Mesodermal cell (in vitro differentiated cells): ENCODE measurements around the gene SIK3.

Experiments used
- H3K27ac ChIP-seq: 2 replicates; pipeline ENCODE4 v1.7.0; 2013; ENCODE audit warnings: mild to moderate bottlenecking, low read depth, low read length, moderate library complexity; ENCODE audit not compliant: severe bottlenecking
- H3K36me3 ChIP-seq: 2 replicates; pipeline ENCODE4 v1.7.1; 2013; ENCODE audit warnings: mild to moderate bottlenecking, low read length, moderate library complexity; ENCODE audit not compliant: control insufficient read depth, insufficient read depth
- H3K4me1 ChIP-seq: one replicate; pipeline ENCODE4 v1.7.1; 2013; ENCODE audit warnings: mild to moderate bottlenecking, low read length; ENCODE audit not compliant: insufficient read depth, control insufficient read depth, poor library complexity, severe bottlenecking
- H3K4me3 ChIP-seq: 2 replicates; pipeline ENCODE4 v1.7.0; 2013; ENCODE audit warnings: low read length, control low read depth, mild to moderate bottlenecking; ENCODE audit not compliant: insufficient read depth, poor library complexity, severe bottlenecking; ENCODE audit errors: extremely low read depth
- H3K9me3 ChIP-seq: 2 replicates; pipeline ENCODE4 v1.7.1; 2013; ENCODE audit warnings: mild to moderate bottlenecking, low read length, moderate library complexity; ENCODE audit not compliant: control insufficient read depth
- whole genome bisulfite sequencing, 2 experiments: methylation state at CpG; one replicate each; pipeline ENCODE4 v1.1.5; 2013; ENCODE audit warnings: missing lambda C conversion rate in 2 of 2; ENCODE audit not compliant: insufficient coverage in 2 of 2; 5-methylcytosine and 5-hydroxymethylcytosine counted together

Gene SIK3

DNA sequence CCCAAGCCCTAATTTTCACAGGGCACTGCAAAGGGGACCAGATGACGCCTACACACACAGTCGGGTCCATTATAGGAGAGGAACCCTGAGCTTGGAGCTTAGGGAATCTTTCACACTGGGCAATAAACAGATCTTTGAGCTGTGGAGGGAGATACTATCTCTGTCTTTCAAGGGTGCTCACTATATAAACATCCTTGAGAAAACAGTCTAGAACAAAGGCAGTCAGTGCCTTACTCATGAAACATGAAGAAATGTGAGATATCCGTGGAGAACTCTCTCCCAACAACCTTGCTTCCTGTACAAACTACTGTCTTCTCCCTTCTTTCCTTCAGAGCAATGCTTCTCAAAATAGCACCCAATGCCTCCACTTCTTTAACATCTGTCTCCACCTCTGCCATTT is 151.8 kb downstream of the SIK3 start:
- no peak overlapping the region for H3K4me3 ChIP-seq
- peaks cover 33% of the 10 kb centered on the region for H3K36me3 ChIP-seq
- WGBS, 2 experiments = 76 to 88% methylated on average over 1 of the region's 3 CpGs
- peak overlapping the region; percentile 62 for H3K27ac ChIP-seq
- H3K9me3 ChIP-seq = no peaks in the 10 kb centered on the region
- peaks cover 7% of the 10 kb centered on the region for H3K4me1 ChIP-seq

DNA sequence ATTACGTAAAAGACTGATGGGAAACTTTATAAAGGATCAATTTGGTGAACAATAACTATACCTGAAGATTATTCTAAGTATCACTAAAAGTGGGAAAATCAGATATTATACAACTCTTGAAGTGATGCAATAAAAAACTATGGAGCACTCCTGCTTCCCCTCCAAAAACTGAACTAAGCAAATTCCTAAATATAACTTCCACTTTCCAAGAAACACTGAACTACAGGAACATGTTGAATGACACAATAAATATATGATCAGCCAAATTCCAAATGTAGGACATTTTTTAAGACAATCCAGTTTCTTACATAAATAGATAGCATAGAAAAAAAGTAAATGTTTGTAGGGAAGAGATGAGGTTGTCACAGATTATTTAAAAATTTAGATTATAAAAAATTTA is 158.7 kb downstream of the SIK3 start:
- Histone ChIP-seq H3K9me3 (no peaks in the 10 kb centered on the region), H3K27ac (no peak overlapping the region), H3K36me3 (peaks cover 13% of the 10 kb centered on the region), H3K4me3 (no peak overlapping the region), H3K4me1 (no peaks in the 10 kb centered on the region)
- WGBS, 2 experiments = no CpG with 5 or more reads among the region's 1 CpG

DNA sequence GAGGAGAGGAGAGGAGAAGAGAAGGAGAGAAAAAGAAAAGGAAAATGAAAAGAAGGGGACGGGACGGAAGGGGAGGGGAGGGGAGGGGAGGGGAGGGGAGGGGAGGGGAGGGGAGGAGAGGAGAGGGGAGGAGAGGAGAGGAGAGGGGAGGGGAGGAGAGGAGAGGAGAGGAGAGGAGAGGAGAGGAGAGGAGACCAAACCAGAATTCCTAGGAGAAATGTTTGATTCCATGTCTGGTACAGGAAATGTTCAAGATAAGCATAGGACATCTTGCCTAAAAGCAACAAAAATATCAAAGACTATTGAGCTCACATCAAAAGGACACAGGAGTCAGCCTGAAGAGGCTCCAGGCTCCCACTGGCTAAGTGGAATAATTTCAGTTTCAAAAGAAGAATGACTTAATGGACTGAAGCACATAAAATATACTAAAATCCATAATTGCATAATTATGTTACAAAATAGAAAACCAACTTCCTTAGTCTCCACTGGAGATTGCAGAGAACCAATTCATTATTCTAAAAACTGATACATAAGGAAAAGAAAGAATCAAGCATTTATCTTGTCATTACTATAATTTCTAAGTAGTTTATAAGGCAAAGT is 159.7 kb downstream of the SIK3 start:
- Histone ChIP-seq H3K36me3 (peaks cover 7% of the 10 kb centered on the region), H3K4me1 (no peaks in the 10 kb centered on the region), H3K27ac (no peak overlapping the region), H3K9me3 (no peaks in the 10 kb centered on the region), H3K4me3 (no peak overlapping the region)
- WGBS, 2 experiments = no CpG with 5 or more reads among the region's 2 CpGs

DNA sequence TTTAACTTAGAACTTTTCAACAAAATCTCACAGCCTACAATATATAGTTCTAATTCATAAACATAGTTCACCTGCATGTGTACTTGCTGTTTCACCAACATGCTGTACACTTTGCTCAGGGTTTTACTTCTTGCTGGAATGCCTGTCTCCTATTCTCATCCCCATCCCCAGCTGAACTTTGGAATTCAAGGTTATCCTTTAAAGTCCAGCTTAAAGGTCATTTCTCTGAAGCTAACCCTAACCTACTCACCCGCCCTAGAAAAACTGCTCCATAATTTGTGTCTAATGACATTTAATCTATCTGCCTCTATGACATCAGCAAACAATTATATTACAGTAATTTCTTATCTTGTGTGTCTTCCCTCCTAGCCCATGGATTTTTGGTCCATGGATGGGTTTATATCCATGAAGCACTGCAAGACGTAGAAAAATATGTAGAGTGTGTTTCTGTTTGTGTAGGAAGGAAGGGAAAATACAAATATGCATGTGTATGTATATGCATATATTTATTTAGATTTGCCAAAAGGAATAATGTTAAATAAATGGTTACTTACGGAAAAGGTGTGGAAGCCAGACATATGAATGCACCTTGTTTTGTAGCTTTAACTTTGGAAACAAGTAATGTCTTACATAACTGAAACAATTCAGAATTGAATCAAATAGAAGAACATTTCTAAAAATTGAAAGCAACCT is 161.3 kb downstream of the SIK3 start:
- H3K9me3 ChIP-seq = no peaks in the 10 kb centered on the region
- WGBS, 2 experiments = 100% methylated on average over 1 of the region's 3 CpGs; no CpG with 5 or more reads in 1 of the 2 experiments
- H3K4me1 ChIP-seq = no peaks in the 10 kb centered on the region
- H3K27ac ChIP-seq = no peak overlapping the region
- H3K36me3 ChIP-seq = peaks cover 7% of the 10 kb centered on the region
- no peak overlapping the region for H3K4me3 ChIP-seq

DNA sequence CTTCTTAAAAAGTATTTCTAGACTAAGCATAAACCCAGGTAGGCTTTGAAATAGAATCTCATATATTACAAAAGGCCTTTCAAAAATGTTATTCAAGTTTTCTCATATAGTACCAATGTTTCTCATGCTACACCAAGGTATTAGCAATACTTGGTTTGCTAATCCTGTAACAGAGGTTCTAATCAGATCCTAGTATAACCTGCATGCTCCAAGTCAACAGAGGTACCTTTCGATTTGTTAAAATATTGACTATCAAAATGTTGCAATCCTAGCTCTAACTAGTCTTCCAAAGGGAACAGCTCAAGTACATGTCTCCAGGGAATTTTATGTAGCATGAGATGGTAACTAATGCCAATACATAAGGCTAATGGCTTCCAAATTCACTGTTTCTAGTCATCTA is 162.7 kb downstream of the SIK3 start:
- WGBS, 2 experiments = no CpG with 5 or more reads among the region's 1 CpG
- no peaks in the 10 kb centered on the region for H3K9me3 ChIP-seq

DNA sequence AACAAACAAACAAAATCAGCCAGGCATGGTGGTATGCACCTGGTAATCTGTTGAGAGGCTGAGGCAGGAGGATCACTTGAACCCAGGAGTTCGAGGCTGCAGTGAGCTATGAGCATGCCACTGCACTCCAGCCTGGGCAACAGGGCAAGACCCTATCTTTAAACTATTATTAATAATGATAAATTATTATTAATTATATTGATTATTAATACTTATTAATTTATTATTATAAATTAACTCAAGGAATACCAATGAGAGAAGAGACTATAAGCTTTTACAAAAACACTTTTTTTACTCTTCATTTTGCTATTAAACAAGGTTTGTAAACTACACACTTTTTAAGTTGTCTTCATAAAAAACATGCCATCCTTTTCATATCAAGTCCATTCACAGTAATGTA is 163.1 kb downstream of the SIK3 start:
- WGBS, 2 experiments = 100% methylated on average over 1 of the region's 1 CpG; no CpG with 5 or more reads in 1 of the 2 experiments
- H3K4me1 ChIP-seq = peaks cover 14% of the 10 kb centered on the region
- H3K27ac ChIP-seq = no peak overlapping the region
- H3K36me3 ChIP-seq = peaks cover 7% of the 10 kb centered on the region
- no peaks in the 10 kb centered on the region for H3K9me3 ChIP-seq
- no peak overlapping the region for H3K4me3 ChIP-seq

More for the DNA sequence above, 162.7 kb downstream of the SIK3 start:
- Histone ChIP-seq H3K27ac (no peak overlapping the region), H3K4me3 (no peak overlapping the region), H3K36me3 (peaks cover 7% of the 10 kb centered on the region), H3K4me1 (peaks cover 10% of the 10 kb centered on the region)

DNA sequence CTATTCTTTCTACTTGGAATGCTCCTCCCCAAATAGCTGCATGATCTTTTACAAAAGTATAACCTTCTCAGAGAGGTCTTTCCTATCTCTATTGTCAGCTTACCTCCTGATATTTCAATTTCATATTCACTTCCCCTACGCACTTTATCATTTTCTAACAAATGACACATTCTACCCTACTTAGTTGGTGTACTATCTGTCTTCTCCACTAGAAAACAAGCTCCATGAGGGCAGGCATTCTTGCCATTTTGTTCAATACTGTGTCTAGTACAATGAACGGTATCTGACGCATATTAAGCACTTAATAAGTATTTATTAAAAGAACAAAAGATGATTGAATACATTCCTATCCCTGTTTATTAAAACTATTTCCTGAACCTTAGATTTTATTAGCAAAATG is 164.3 kb downstream of the SIK3 start:
- peaks cover 24% of the 10 kb centered on the region for H3K4me1 ChIP-seq
- H3K4me3 ChIP-seq = no peak overlapping the region
- no peak overlapping the region for H3K27ac ChIP-seq
- WGBS, 2 experiments = 100% methylated on average over 1 of the region's 3 CpGs
- no peaks in the 10 kb centered on the region for H3K9me3 ChIP-seq
- H3K36me3 ChIP-seq = peaks cover 7% of the 10 kb centered on the region

DNA sequence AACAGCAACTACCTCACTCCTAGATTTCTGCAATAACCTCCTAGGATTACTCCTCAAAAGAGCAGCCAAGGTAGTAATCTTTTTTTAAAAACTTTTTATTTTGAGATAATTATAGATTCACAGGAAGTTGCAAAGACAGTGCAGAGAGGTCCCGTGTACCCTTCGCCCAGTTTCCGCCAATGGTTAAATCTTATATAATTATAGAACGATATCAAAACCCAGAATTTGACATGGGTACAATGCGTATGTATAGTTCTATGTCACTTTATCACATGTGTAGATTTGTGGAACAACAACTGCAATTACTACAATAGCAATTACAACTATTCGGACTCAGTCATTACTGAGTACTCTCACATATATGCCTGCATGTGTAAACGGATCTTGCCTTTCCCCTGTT is 166.0 kb downstream of the SIK3 start:
- H3K4me1 ChIP-seq = peaks cover 25% of the 10 kb centered on the region
- H3K9me3 ChIP-seq = no peaks in the 10 kb centered on the region
- H3K4me3 ChIP-seq = no peak overlapping the region
- H3K27ac ChIP-seq = no peak overlapping the region
- WGBS, 2 experiments = 90 to 100% methylated on average over 1 to 2 of the region's 7 CpGs
- H3K36me3 ChIP-seq = peaks cover 7% of the 10 kb centered on the region

DNA sequence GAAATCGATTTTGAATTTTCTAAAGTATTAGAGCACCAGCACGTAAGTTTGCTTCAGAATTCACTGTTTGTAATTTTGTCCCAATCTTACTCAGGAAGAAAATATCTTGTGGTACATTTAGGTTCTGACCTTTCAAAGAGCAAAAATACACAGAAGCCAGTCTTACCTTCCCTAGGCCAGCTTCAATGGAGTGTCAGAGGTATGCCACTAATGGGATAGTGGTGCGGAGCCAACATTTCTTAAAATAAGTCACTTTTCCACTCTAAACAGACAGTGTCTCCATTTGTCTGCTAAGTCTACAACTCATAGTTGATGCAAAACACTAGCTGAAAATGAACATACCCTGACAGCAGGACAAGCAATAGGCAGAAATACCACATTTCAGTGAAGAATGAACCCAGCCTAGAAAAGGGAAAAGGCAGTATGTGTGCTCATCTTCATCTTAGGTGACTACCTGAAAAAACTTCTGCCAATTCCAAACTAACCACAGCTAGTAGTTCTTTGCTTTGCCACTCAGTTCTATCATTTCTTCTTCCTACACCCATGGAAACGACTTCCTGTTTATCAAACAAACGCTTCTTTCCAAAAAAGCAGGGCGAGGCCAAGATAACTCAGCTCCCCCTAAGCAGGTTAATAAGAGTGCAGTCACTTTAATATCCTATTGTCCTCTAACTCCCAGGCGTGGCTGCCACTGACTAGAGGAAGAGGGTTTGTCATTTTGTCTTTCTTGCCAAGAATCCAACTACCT is 166.8 kb downstream of the SIK3 start:
- WGBS, 2 experiments = 80 to 91% methylated on average over 3 to 4 of the region's 7 CpGs
- no peaks in the 10 kb centered on the region for H3K9me3 ChIP-seq

DNA sequence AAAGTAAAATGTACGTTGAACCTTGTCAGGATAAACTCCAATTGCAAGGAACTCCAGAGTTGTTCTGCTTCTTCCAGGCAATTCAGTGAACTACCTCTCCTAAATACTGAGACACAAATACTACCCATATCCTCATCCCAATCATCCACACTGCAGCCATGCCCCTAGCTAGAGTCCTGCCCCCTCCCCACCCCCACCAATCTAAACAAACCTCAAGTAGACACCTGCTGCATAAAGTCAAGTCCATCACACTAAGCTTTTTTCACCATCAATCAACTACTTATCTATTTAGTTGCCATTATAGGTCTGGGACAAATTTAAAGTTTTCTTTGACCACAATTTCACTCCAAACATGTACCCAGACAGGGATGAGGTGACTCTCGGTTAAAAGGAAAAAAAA is 167.6 kb downstream of the SIK3 start:
- Histone ChIP-seq H3K4me1 (peaks cover 25% of the 10 kb centered on the region), H3K4me3 (no peak overlapping the region), H3K36me3 (peaks cover 14% of the 10 kb centered on the region), H3K27ac (no peak overlapping the region), H3K9me3 (no peaks in the 10 kb centered on the region)
- 71 to 83% methylated on average over 1 of the region's 2 CpGs for WGBS, 2 experiments

More for the DNA sequence above, 166.8 kb downstream of the SIK3 start:
- H3K27ac ChIP-seq = no peak overlapping the region
- H3K4me3 ChIP-seq = no peak overlapping the region
- H3K36me3 ChIP-seq = peaks cover 15% of the 10 kb centered on the region
- peaks cover 25% of the 10 kb centered on the region for H3K4me1 ChIP-seq
